Mucosa of stomach (tissue), 1 donor: Measurements from ENCODE around the gene CHST1.

Experiments
- H3K27me3 ChIP-seq: one replicate; pipeline ENCODE4 v1.7.0; 2013; ENCODE audit warnings: mild to moderate bottlenecking, low read length; ENCODE audit not compliant: control insufficient read depth, insufficient read depth
- H3K36me3 ChIP-seq: one replicate; pipeline ENCODE4 v1.7.0; 2013; ENCODE audit warnings: low read length; ENCODE audit not compliant: control insufficient read depth, insufficient read depth
- H3K4me1 ChIP-seq: one replicate; pipeline ENCODE4 v1.7.0; 2013; ENCODE audit warnings: mild to moderate bottlenecking, low read length; ENCODE audit not compliant: control insufficient read depth, insufficient read depth
- H3K4me3 ChIP-seq: one replicate; pipeline ENCODE4 v1.7.0; 2013; ENCODE audit warnings: low read length
- H3K9ac ChIP-seq: one replicate; pipeline ENCODE4 v1.7.0; 2013; ENCODE audit warnings: mild to moderate bottlenecking, low read length, moderate library complexity
- H3K9me3 ChIP-seq: one replicate; pipeline ENCODE4 v1.7.0; 2013; ENCODE audit warnings: mild to moderate bottlenecking, low read length, moderate library complexity; ENCODE audit not compliant: control insufficient read depth
- donor health status: Pancreatic carcinoma.

CHST1 gene

GRCh38 chr11:45665206-45665932, at the start of gene CHST1:
Gene CHST1 (minus strand): TSS chr11:45665622. CDS start chr11:45650923, 14,699 bp downstream.
- H3K27me3 ChIP-seq, result peaks cover 62% of the 10 kb centered on the region
- H3K4me1 ChIP-seq, result no peaks in the 10 kb centered on the region
- H3K9me3 ChIP-seq, result no peaks in the 10 kb centered on the region
- no peaks in the 10 kb centered on the region for H3K36me3 ChIP-seq
- H3K4me3 ChIP-seq, result no peak within 1 kb of the TSS
- H3K9ac ChIP-seq, result no peak within 1 kb of the TSS

DNA sequence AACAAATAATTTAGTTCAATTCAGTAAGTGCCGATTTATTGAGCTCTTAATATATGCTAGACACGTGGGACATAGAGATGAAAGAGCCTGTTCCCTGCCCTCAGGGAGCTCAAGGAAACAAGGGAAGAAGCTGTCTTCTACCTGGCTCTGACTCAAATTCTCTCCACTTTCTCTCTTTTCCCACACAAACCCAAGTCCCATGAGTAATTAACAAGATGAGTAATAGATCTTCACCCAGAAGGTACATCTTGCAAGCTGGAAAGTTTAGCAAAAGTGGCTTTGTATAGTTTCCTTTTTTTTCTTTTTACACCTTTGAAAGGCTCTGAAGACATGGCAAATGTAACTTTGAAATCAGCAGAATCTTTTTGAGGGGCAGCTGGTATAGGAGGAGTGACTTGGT, 48.2 kb upstream of the CHST1 start:
- Histone ChIP-seq H3K9ac (no peak overlapping the region), H3K4me3 (no peak overlapping the region), H3K9me3 (no peaks in the 10 kb centered on the region), H3K27me3 (peaks cover 4% of the 10 kb centered on the region), H3K4me1 (no peaks in the 10 kb centered on the region), H3K36me3 (no peaks in the 10 kb centered on the region)

DNA sequence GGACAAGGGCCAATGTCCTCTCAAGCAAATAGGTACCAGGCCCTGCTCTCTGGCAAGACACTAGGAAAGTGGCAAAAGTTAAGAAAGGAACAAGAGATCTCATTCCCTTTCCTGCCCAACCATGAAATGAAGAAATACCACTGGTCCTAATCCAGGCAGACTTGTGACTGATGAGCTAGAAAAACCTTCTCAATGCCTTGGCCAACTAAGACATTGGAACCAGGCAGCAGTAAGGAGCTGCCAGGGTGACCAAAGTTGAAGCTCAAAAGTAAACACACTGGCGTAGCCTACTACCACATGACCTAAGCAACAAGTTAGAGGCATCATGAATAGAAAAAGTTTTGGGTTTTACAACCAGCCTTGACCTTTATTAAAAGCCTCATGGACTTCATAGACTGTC, 45.1 kb upstream of the CHST1 start:
- no peak overlapping the region for H3K4me3 ChIP-seq
- no peaks in the 10 kb centered on the region for H3K4me1 ChIP-seq
- H3K27me3 ChIP-seq, result peaks cover 4% of the 10 kb centered on the region
- H3K9me3 ChIP-seq, result no peaks in the 10 kb centered on the region
- no peaks in the 10 kb centered on the region for H3K36me3 ChIP-seq
- no peak overlapping the region for H3K9ac ChIP-seq

- Histone ChIP-seq H3K4me3 (no peak overlapping the region), H3K36me3 (no peaks in the 10 kb centered on the region), H3K9me3 (no peaks in the 10 kb centered on the region), H3K4me1 (no peaks in the 10 kb centered on the region), H3K9ac (no peak overlapping the region), H3K27me3 (peaks cover 4% of the 10 kb centered on the region)
Observed at GRCh38 chr11:45708887-45709663, 43.7 kb upstream of the CHST1 start.

DNA sequence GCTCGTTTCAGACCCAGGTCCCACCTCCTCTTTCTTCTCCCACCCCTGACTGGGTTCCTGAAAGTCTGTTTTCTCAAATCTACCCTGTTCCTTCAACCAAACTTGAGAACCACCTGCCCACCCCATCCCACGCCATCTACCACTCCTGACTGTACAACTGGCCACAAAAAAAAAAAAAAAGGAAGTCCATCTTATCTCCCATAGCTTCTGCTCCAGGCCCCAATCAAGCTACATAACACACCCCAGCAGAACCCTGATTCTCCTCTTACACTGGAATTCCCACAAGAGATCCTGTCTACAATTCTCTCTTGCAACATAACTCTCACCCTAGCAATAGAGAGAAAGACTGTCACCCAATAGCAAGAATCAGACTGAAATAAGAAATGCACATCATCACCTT, 39.2 kb upstream of the CHST1 start:
- H3K27me3 ChIP-seq, result peaks cover 6% of the 10 kb centered on the region

DNA sequence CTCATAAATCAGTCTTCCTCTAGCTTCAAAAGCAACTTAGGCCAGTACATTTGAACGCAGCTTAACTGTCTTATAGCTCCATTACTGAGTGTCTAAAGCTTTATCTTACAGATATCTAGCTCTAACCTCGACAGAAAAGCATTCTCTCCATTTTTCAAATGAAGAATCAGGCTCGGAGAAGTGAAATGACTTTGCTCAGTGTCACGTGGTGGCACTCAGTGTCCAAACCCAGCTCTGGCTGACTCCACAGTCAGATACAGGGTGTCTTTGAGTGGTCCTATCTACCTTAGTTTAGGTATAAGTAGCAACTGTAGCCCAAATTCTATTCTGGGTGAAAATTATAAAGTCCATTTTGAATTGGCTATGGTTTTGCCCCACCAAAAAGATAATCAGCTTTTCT, 38.7 kb upstream of the CHST1 start:
- Histone ChIP-seq H3K36me3 (no peaks in the 10 kb centered on the region), H3K9me3 (no peaks in the 10 kb centered on the region)

More for the DNA sequence above, 39.2 kb upstream of the CHST1 start:
- Histone ChIP-seq H3K4me3 (no peak overlapping the region), H3K9ac (no peak overlapping the region), H3K9me3 (no peaks in the 10 kb centered on the region), H3K4me1 (no peaks in the 10 kb centered on the region), H3K36me3 (no peaks in the 10 kb centered on the region)

GRCh38 chr11:45702511-45702910, 37.1 kb upstream of the CHST1 start:
- no peak overlapping the region for H3K4me3 ChIP-seq
- no peaks in the 10 kb centered on the region for H3K9me3 ChIP-seq
- no peak overlapping the region for H3K9ac ChIP-seq
- no peaks in the 10 kb centered on the region for H3K4me1 ChIP-seq
- H3K36me3 ChIP-seq, result no peaks in the 10 kb centered on the region
- H3K27me3 ChIP-seq, result peaks cover 2% of the 10 kb centered on the region

More for the DNA sequence above, 38.7 kb upstream of the CHST1 start:
- no peak overlapping the region for H3K4me3 ChIP-seq
- H3K4me1 ChIP-seq, result no peaks in the 10 kb centered on the region
- H3K9ac ChIP-seq, result no peak overlapping the region
- H3K27me3 ChIP-seq, result peaks cover 6% of the 10 kb centered on the region

- no peak overlapping the region for H3K9ac ChIP-seq
- H3K4me1 ChIP-seq, result no peaks in the 10 kb centered on the region
- H3K36me3 ChIP-seq, result no peaks in the 10 kb centered on the region
- H3K9me3 ChIP-seq, result no peaks in the 10 kb centered on the region
- H3K27me3 ChIP-seq, result peaks cover 7% of the 10 kb centered on the region
- no peak overlapping the region for H3K4me3 ChIP-seq
Observed at GRCh38 chr11:45698777-45699497, 33.5 kb upstream of the CHST1 start.

DNA sequence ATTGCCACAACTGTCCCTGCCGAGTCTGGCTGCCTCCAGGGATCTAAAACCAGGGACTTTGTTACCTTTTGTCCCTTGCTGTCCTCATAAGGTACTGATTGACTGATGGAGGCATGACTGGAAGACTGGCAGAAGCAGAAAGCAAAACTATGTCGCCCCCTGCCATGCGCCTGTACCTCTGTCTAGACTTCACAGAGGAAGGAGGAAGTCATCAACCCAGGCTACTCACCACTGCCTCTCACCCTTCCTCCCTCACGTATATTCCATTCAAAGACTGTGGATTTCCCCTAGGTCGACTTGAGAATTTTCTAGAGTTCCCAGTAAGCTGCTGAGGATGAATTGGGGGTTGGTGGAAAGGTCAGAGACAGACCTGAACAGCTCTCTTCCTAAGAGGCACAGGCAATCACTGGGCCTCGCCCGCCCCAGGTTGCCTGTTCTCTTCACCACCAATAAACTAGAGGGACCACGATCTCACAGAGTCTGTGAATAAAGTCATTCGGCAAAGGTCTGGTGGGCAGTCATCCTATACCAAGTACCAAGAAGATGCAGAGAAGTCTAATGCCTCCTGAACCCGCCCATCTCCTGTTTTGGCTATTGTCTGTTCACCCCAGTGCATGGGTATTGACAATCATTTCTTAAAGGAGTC, 27.5 kb upstream of the CHST1 start:
- Histone ChIP-seq H3K4me3 (no peak overlapping the region), H3K9ac (no peak overlapping the region), H3K4me1 (no peaks in the 10 kb centered on the region), H3K36me3 (no peaks in the 10 kb centered on the region), H3K9me3 (no peaks in the 10 kb centered on the region), H3K27me3 (peaks cover 5% of the 10 kb centered on the region)

DNA sequence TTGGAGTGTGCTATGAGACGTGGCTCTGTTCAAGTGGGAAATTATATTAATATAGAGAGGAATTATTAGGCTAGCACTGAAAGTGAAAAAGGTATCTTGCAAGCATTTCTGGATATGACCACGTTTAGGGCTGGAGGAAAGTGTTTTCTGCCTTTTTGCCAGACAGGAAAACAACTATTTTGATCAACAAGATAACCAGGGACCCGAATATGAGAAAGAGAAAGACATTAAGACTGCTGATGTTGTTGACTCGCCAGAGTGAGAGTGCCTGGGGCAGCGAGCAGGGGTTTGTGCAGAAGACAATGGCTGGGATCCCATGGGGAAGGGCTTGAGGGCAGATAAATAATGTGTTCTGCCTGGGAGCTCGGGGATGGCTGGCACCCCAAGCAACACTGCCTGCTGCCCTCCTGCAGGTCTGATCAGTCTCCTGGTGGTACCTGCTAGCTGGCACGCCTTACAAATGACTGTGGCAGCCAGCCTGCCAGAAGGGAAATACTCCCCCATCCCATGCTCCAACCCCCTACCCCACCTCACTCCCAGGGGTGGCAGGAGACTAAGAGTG, 23.1 kb upstream of the CHST1 start:
- Histone ChIP-seq H3K27me3 (no peaks in the 10 kb centered on the region), H3K9me3 (no peaks in the 10 kb centered on the region), H3K9ac (no peak overlapping the region), H3K36me3 (no peaks in the 10 kb centered on the region), H3K4me3 (no peak overlapping the region), H3K4me1 (no peaks in the 10 kb centered on the region)

- Histone ChIP-seq H3K4me1 (no peaks in the 10 kb centered on the region), H3K9ac (no peak overlapping the region), H3K9me3 (no peaks in the 10 kb centered on the region), H3K4me3 (no peak overlapping the region), H3K27me3 (no peaks in the 10 kb centered on the region), H3K36me3 (no peaks in the 10 kb centered on the region)
Observed at GRCh38 chr11:45687836-45688235, 22.4 kb upstream of the CHST1 start.
